Adrenal gland (tissue), 5 donors: ENCODE results near the gene COL24A1.

Source experiments
- CTCF ChIP-seq, 6 experiments: fragments of 450-650 bp in 4 of 6; fragments of 200-600 bp in 2 of 6; sonication (generic) in 1 of 6; IDR thresholded peaks; 1 replicate in 5 of 6; 2 replicates in 1 of 6; pipeline versions ENCODE4 v1.5.1 to v1.8.0; 2016 to 2021; ENCODE audit warnings: antibody characterized with exemption in 6 of 6, mild to moderate bottlenecking in 2 of 6, moderate library complexity in 1 of 6
- POLR2A ChIP-seq, 2 donors: fragments of 450-650 bp; IDR thresholded peaks; one replicate each; pipeline ENCODE4 v1.6.1; 2017; ENCODE audit warnings: antibody characterized with exemption in 2 of 2, mild to moderate bottlenecking in 2 of 2, moderate library complexity in 1 of 2
- donor health status: DM: no; HTN: no; CAD: no.

DNA sequence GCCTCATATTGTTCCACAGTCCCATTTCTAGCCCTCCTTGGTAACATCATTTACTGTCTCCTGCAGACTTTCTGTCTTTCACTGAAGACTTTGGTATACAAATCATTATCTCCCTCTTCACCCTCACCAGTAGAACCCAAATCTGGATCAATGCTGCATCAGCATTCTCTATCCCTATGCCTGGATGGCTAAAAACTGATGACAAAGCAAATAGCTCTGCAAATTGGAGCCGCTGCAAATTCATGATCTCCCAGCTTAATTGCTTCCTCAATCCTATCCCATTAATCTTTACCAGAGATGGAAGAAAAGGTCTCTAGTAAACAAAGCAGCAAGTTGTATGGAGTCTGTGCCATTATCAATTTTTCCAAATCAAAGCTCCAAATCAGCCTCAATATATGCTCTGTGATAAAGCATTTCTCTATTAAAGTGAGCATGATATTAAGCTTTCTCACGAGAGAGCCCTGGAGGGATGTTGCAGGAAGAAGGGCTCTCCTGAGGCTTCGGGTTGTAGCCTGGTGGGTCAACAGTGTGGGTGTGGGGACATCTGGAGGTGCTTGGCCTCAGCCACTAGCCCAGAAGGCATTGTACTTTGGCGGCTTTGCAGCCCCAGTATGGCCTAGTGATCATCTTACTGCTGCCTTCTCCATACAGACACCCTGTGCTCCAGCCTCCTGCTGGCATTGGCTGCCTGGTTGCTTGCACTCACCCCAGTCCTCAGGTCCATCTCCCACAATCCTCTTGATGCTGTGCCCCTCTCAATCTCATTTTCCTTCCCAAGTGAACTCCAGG lies 46.2 kb upstream of the COL24A1 start:
- TF ChIP-seq CTCF (IDR thresholded peaks at IDR 0.05): no peak
- no peak for TF ChIP-seq POLR2A (IDR thresholded peaks at IDR 0.05)
